ENCODE data around the gene EDN1.
A peak's percentile ranks its signal among the peaks of the same experiment; 100 is the strongest.

EDN1 gene

DNA sequence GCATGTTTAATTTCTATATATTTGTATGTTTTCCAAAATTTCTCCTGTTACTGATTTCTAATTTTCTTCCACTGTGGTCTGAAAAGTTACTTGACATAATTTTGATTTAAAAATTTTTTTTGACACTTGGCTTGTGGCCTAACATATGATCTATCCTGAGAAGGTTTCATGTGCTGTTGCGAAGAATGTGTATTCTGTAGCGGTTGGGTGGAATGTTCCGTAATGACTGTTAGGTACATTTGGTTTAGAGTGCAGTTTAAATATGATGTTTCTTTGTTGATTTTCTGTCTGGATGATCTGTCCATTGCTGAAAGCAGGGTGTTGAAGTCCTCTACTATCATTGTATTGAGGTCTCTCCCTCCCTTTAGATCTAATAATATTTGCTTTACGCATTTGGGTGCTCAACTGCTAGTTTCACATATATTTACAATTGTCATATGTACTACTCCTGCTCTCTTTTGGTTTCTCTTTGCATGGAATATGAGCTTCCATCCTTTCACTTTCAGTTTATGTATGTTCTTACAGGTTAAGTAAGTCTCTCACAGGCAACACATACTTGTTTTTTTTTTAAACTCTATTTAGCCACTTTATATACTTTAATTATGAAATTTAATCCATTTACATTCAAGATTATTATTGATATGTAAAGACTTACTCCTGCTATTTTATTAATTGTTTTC lies 19.5 kb upstream of the EDN1 start:
- no peak for DNase-seq

- DNase-seq = no peak
Measured at GRCh38 chr6:12271594-12271993, 18.6 kb upstream of the EDN1 start.

- no peak for DNase-seq
Measured at GRCh38 chr6:12271997-12272396, 18.2 kb upstream of the EDN1 start.

- DNase-seq = no peak
Measured at GRCh38 chr6:12275107-12275506, 15.1 kb upstream of the EDN1 start.

GRCh38 chr6:12276930-12277315 lies 13.2 kb upstream of the EDN1 start:
- no peak for DNase-seq

DNA sequence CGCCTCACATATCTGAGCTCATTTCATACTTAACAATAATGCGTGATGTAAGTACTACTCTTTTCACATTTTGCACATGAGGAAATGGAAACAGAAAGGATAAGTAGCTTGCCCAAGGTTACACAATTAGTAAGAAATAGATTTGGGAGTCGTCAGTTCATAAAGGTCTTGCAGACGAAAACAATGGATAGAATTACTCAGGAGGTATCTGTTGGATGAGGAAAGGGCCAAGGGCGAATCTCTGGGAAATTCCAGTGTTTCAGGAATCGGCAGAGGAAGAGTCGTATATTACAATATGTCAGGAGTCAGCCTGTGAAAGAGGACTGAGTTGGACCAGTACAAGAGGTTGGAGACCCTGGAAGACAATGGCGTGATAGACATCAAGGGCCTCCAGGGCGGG lies 12.8 kb upstream of the EDN1 start:
- DNase-seq = no peak

DNA sequence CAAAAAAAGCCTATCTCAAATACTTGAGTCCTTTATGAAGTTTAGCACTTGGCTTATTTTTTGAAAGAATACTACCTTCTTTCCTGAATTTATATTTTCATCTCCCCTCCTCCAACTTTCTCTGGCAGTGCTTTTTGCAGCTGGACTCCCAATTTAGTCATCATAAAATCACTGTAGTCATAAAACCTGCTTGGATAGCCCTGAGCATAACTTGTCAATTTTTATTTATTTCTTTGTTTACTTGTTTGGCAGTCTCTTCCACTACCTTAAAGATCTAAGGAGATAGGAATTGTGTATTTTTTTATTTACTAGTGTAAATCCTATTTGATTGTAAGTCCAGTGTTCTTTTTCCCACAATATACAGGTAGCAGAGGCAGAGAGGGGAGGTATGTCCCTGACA lies 11.2 kb upstream of the EDN1 start:
- no peak for DNase-seq

DNA sequence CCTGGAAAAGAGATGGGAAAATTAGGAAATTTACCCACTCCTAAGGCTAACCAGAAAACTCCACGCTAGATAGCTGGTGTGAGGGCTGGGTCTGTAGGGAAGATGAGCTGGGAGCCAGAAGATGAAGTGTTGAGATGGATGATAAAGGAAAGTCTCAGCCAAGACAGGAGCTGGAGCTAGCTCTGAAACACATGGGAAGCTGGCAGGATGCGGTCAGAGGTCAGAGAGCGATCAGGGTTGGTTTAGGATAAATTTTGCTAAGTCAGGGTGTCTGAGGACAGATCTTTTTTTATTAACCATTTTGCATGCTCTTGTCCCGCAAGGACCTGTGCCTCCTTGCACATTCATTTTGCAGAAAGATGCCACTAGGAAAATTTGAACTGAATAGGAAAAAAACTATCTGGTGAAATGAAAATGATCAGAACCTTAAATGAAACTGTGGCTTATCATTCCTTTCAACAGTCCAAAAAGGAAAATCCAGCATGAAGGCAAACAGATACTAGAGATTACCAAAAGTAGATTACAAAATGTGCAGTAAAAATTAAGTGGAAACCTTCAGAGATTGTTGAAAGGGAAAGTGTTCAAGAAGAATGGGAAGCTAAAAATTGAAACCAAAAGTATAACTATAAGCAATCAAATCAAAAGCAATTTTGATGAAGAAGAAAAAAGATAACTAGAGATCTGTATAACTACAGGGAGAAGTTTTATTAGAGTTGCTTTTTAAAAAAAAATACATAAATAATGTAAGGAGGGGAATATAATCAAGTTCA lies 10.7 kb upstream of the EDN1 start:
- no peak for DNase-seq

GRCh38 chr6:12280458-12280857 lies 9.7 kb upstream of the EDN1 start:
- no peak for DNase-seq

DNA sequence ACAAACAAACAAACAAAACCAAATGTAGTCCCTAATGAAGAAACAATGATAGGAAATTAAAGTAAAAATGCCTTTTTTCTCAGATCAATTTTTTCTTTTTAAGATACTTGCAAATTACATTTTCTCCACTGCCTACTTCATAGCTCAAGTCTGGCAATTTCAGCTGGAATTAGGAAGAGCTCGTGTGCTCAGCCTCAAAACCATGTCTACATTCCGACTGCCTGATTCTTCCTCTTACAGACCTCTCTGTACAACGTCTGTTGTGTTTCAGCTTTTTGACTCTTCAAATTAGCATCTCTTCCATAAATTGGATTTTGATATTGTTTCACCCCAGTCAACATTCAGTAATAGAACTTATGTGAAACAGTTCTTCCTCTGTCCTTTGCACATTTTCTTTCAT lies 9.3 kb upstream of the EDN1 start:
- DNase-seq = no peak

GRCh38 chr6:12283904-12284303 lies 6.3 kb upstream of the EDN1 start:
- DNase-seq = no peak

DNA sequence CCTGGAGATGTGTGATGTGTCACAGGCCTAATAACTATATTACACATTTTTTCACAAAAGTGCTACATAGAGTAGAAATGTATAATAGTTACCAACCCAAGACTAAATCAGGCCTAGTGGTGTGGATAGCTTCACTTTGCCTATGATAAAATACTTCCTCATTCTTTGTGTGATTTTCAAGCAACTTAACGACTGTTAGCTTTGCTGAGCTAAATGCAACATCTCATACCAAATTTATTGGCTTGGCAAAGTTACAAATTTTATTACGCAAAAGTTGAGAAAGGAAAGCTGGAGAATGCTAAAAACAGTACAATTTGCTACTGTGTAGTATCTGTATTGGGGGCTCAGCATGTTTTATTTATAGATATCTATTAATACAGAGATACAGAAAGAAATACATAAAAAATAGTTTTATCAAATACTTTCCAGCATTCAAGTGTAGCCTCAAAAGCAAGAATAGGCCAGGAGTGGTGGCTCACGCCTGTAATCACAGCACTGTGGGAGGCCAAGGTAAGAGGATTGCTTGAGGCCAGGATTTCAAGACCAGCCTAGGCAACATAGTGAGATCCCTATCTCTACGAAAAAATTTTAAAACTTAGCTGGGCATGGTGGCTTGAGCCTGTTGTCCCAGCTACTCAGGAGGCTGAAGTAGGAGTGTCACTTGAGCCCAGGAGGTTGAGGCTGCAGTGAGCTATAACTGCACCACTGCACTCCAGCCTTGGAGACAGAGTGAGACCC lies 3.6 kb upstream of the EDN1 start:
- no peak for DNase-seq

- DNase-seq = no peak
Measured at GRCh38 chr6:12288211-12288618, 1.9 kb upstream of the EDN1 start.

GRCh38 chr6:12288914-12289313 lies 1.2 kb upstream of the EDN1 start:
- DNase-seq = no peak

DNA sequence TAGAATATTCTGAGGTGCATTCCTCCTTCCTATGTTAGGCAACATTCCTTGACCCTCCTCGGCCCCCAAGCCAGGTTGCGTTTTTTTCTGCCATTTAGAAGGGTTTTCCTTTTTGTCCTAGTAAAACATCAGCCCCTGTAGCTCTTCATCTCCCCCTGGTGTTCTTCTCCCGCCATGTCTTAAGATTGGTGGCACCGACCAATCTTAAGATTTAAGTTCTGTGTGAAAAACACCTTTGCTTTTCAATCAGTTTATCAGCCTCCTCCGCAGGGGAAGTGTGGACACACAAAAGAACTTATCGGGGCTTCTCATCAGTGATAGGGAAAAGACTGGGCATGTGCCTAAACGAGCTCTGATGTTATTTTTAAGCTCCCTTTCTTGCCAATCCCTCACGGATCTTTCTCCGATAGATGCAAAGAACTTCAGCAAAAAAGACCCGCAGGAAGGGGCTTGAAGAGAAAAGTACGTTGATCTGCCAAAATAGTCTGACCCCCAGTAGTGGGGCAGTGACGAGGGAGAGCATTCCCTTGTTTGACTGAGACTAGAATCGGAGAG lies 719 bp upstream of the EDN1 start:
- peak; percentile 13 for DNase-seq

- DNase-seq = no peak
Measured at GRCh38 chr6:12291071-12291838, 1.1 kb downstream of the EDN1 start.

GRCh38 chr6:12291839-12292604 lies 1.9 kb downstream of the EDN1 start:
- DNase-seq = no peak

DNA sequence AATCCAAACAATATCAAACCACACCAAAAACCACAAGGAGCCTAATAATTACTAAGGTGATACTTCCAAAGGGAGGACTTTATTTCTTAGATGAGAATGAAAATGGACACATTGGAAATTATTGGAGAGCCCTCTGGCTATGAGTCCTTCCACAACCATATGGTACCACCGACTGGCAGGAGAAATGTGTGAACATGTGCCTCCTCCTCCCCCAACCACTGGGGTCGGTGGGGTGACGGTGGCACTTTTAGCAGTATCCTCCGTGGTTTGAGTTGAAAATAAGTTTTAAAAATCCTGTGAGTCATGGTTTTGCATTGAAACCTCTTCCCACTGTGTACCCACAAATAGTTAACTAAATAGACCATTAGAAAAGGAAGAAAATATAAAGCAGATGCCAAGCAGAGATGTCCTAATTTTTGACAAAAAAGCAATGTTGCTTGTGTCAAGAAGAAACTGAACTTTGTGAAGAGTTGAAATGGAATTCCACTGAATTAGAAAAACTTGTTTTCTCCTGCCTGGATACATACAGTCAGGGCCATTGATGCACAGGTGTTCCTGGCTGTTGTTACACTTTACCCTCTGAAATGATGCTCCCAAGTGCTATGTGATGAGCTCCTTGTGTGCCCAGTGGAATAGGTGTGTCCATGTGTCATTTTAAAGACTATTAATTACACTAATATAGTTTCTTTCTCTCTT lies 3.2 kb downstream of the EDN1 start:
- DNase-seq = no peak

GRCh38 chr6:12293931-12294807 lies 4.0 kb downstream of the EDN1 start:
- no peak for DNase-seq

GRCh38 chr6:12294851-12295536 lies 4.8 kb downstream of the EDN1 start:
- DNase-seq = no peak
